Smooth muscle cell (in vitro differentiated cells): ENCODE measurements around the gene TOMM22. TPM values are rescaled to one million over a fixed set of nuclear protein-coding genes. Genes with fewer than 3 reads are reported as not detected.
A peak's percentile ranks its signal among the peaks of the same experiment; 100 is the strongest.

Source experiments
- DNase-seq: peaks from one replicate; lab custom pipeline; 2025; ENCODE audit not compliant: unreplicated experiment; lab: John Stamatoyannopoulos, UW
- H2AFZ ChIP-seq: fragments of 200-600 bp; sonication (generic); 2 replicates; pipeline ENCODE4 v1.6.0; 2016; ENCODE audit warnings: antibody characterized with exemption, low read depth, mild to moderate bottlenecking
- H3F3A ChIP-seq: fragments of 200-600 bp; sonication (generic); 2 replicates; pipeline ENCODE4 v1.6.0; 2017; ENCODE audit warnings: antibody characterized with exemption, low read depth
- H3K27ac ChIP-seq: fragments of 200-600 bp; sonication (generic); 2 replicates; pipeline ENCODE4 v1.5.1; 2016; ENCODE audit warnings: low read depth, mild to moderate bottlenecking
- H3K27me3 ChIP-seq: fragments of 200-600 bp; sonication (generic); 2 replicates; pipeline ENCODE4 v1.6.1; 2016; ENCODE audit warnings: low read depth, mild to moderate bottlenecking
- H3K36me3 ChIP-seq: fragments of 200-600 bp; sonication (generic); 2 replicates; pipeline ENCODE4 v1.5.1; 2016; ENCODE audit warnings: low read depth
- H3K4me1 ChIP-seq: fragments of 200-600 bp; sonication (generic); 2 replicates; pipeline ENCODE4 v1.5.1; 2016; ENCODE audit warnings: low read depth
- H3K4me2 ChIP-seq: fragments of 200-600 bp; sonication (generic); 2 replicates; pipeline ENCODE4 v1.6.0; 2016; ENCODE audit warnings: mild to moderate bottlenecking
- H3K4me3 ChIP-seq: fragments of 200-600 bp; sonication (generic); 2 replicates; pipeline ENCODE4 v1.5.1; 2016; ENCODE audit warnings: mild to moderate bottlenecking
- H3K79me2 ChIP-seq: fragments of 200-600 bp; sonication (generic); 2 replicates; pipeline ENCODE4 v1.6.0; 2016; ENCODE audit warnings: low read depth, mild to moderate bottlenecking
- H3K9ac ChIP-seq: fragments of 200-600 bp; sonication (generic); 2 replicates; pipeline ENCODE4 v1.6.0; 2016; ENCODE audit warnings: low read depth
- H3K9me3 ChIP-seq: fragments of 200-600 bp; sonication (generic); replicated peaks from 2 replicates; pipeline ENCODE4 v1.5.1; 2016; ENCODE audit warnings: low read depth
- H4K20me1 ChIP-seq: fragments of 200-600 bp; sonication (generic); 2 replicates; pipeline ENCODE4 v1.6.0; 2016; ENCODE audit warnings: low read depth
- CTCF ChIP-seq: fragments of 200-600 bp; sonication (generic); IDR thresholded peaks from 2 replicates; pipeline ENCODE4 v1.5.1; 2017; ENCODE audit warnings: borderline replicate concordance, mild to moderate bottlenecking, antibody characterized with exemption; ENCODE audit not compliant: insufficient read depth, poor library complexity, severe bottlenecking
- WGBS: methylation state at CpG from one replicate; pipeline ENCODE4 v1.1.7; 2016; ENCODE audit warnings: low lambda C conversion rate; 5-methylcytosine and 5-hydroxymethylcytosine counted together
- polyA plus RNA-seq: library from polyadenylated mRNA; unstranded; fragments of >200 nt; fragmentation: Nextera tagmentation; extraction: Ambion mirVana; gene quantifications from 2 replicates; pipeline ENCODE4 v1.2.1, GENCODE V29; 2016
- total RNA-seq: library from RNA; depleted of rRNA; stranded (reverse); fragments of >200 nt; gene quantifications from 2 replicates; pipeline ENCODE4 v1.2.3, GENCODE V29; 2014

TOMM22 gene
- total and polyA plus RNA-seq, 2 experiments from 2014 or later = 63.3 to 64.7 TPM

DNA sequence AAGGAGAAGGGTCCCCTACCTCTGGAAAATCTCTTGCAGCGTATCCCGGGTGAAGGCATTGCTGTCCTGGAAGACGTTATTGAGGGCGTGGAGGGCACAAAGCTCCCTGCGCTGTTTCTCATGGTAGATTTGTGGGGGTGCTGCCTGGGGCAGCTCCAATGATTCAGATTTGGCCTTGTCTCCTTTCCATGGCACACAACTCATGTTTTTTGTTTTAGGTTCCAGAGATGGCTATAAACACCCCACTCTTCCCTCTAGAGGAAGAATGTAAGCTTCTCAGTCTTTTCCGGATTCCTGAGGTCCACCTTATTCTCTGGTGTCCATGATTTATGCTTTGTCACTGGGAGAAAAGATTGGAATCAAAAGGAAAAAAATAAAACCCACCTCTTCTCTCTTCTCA is 18.0 kb downstream of the TOMM22 start:
- Histone ChIP-seq H3K79me2 (peaks cover 56% of the 10 kb centered on the region), H3K9me3 (no peaks in the 10 kb centered on the region), H2AFZ (no peak overlapping the region), H3K27ac (peak overlapping the region; percentile 94), H3F3A (peaks cover under 1% of the 10 kb centered on the region), H3K9ac (peak overlapping the region; percentile 98), H3K4me2 (peak overlapping the region; percentile 88), H3K4me3 (peak overlapping the region; percentile 96), H4K20me1 (peaks cover 46% of the 10 kb centered on the region), H3K27me3 (no peaks in the 10 kb centered on the region), H3K4me1 (peaks cover 33% of the 10 kb centered on the region), H3K36me3 (no peaks in the 10 kb centered on the region)
- 17% methylated on average over 6 of the region's 6 CpGs for WGBS
- no peak for DNase-seq
- TF ChIP-seq CTCF = no peak

DNA sequence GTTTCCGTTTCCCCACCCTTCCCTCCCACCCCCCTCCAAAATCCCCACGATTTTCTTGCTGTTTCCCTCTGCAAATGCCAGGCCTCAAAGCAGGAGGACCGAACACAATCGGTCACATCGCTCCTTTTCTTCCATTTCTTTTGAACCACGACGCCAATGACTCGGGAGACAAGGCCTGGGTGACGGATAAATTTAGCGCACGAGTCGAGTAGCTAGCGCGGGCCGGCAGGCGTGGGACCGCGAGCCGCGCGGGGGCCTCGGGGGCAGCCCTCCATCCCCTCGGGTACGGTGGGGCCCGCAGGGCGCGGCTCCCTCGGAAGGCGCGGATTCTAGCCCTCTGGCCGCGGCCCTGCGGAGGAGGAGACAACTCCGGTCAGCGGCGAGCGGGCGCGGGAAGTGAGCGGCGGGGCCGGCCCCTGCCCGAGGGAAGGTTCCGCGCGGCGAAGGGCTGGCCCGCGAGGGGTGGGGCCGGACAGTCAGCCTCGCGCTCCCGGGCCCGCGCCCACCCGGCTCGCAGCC is 18.6 kb downstream of the TOMM22 start:
- Histone ChIP-seq H3K9me3 (no peaks in the 10 kb centered on the region), H3K4me1 (peaks cover 37% of the 10 kb centered on the region), H3K79me2 (peaks cover 51% of the 10 kb centered on the region), H3K4me3 (peak overlapping the region; percentile 96), H3K36me3 (no peaks in the 10 kb centered on the region), H4K20me1 (peaks cover 42% of the 10 kb centered on the region), H3K27me3 (no peaks in the 10 kb centered on the region), H3K27ac (peak overlapping the region; percentile 94), H3K4me2 (peak overlapping the region; percentile 88), H3K9ac (peak overlapping the region; percentile 98), H2AFZ (peak overlapping the region; percentile 74), H3F3A (peaks cover 3% of the 10 kb centered on the region)
- WGBS = under 1% methylated on average over 35 of the region's 57 CpGs
- TF ChIP-seq CTCF = no peak
- DNase-seq = no peak

DNA sequence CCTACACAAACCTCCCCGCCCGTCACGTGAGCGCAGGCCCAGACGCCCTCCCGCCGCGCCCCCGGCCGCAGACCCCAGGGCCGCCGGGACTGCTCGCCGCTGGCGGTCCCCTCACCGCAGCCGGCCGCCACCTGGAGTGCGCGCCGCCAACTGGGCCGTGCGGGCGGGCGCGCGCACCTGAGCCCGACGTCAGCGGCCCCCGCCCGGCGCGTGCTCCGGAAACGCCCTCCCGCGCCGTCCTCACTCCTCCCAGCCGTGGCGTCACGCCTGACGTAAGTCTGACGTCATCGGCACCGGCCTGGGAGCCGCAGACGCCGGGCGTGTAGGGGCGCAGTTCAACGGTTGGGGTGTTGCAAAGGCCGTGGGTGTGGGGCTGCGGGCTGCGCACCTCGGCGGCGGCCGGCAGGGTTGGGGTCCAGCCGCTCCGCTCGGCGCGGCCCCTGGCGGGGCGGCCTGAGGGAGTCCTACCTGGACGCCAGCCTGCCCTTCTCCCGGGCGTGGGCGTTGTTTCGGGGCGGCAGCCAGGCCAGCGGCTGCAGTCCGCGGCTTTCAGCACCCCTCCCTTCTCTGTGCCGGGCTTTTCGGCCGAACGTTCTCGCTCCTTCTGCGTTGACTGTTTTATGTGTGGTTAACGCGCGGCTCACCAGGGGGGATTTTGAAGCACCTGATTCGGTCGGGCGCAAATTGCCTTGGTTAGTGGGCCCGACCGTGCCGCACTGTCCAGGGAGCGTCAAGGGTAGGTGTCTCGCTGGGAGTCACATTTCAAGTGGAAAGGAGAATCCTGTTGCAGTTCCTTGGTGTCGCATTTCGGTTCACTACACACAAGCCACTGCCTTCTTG is 19.3 kb downstream of the TOMM22 start, which contains the start of gene JOSD1:
TSS of gene JOSD1 (minus strand) at position 155 of the 840 bp plus-strand sequence. CDS start 956 bp downstream, outside the sequence.
- peaks cover 37% of the 10 kb centered on the region for H3K4me1 ChIP-seq
- peaks cover 3% of the 10 kb centered on the region for H3F3A ChIP-seq
- DNase-seq = peak; percentile 84
- peaks cover 44% of the 10 kb centered on the region for H3K79me2 ChIP-seq
- peaks cover 38% of the 10 kb centered on the region for H4K20me1 ChIP-seq
- H2AFZ ChIP-seq = peak within 1 kb of the TSS; percentile 80
- no peaks in the 10 kb centered on the region for H3K9me3 ChIP-seq
- no peaks in the 10 kb centered on the region for H3K27me3 ChIP-seq
- TF ChIP-seq CTCF = no peak
- peak within 1 kb of the TSS; percentile 96 for H3K4me3 ChIP-seq
- WGBS = under 1% methylated on average over 80 of the region's 94 CpGs
- peak within 1 kb of the TSS; percentile 88 for H3K4me2 ChIP-seq
- no peaks in the 10 kb centered on the region for H3K36me3 ChIP-seq
- H3K27ac ChIP-seq = peak within 1 kb of the TSS; percentile 94
- H3K9ac ChIP-seq = peak within 1 kb of the TSS; percentile 98
